ENCODE measurements around the gene ADGRG6.

DNA sequence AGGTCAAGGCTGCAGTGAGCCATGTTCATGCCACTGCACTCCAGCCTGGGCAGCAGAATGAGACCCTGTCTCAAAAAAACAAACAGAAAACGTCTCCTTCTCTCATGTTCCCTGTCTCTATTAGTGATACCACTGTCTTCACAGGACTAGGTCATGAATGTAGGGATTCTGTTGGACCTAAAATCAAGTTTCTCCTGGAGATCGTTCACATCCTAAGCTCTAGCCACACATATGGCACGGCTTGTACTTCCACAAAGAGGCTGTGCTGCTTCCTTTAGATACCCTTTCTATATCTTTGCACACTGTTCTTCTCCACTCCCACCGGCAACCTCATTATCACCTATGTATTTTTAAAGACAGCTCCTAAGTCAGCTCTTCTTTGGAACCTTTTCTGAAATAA is 96.5 kb downstream of the ADGRG6 start:
- TF ChIP-seq, protein P1, sequence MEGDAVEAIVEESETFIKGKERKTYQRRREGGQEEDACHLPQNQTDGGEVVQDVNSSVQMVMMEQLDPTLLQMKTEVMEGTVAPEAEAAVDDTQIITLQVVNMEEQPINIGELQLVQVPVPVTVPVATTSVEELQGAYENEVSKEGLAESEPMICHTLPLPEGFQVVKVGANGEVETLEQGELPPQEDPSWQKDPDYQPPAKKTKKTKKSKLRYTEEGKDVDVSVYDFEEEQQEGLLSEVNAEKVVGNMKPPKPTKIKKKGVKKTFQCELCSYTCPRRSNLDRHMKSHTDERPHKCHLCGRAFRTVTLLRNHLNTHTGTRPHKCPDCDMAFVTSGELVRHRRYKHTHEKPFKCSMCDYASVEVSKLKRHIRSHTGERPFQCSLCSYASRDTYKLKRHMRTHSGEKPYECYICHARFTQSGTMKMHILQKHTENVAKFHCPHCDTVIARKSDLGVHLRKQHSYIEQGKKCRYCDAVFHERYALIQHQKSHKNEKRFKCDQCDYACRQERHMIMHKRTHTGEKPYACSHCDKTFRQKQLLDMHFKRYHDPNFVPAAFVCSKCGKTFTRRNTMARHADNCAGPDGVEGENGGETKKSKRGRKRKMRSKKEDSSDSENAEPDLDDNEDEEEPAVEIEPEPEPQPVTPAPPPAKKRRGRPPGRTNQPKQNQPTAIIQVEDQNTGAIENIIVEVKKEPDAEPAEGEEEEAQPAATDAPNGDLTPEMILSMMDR (IDR thresholded peaks at IDR 0.05; ENCODE audit: insufficient read depth, low read length, poor library complexity, severe bottlenecking): no peak
- no peak for TF ChIP-seq EZH2phosphoT487 (conservative IDR thresholded peaks at IDR 0.05; ENCODE audit: low read length)
